HG03097 (cell line): ENCODE data around the gene SLC2A2.

Source experiments
- ATAC-seq: cut with Tn5 transposase; IDR thresholded peaks from one replicate; pipeline ENCODE4 v1.9.1; 2021; ENCODE audit not compliant: unreplicated experiment, low FRiP score

The SLC2A2 gene

GRCh38 chr3:171026597-171027293, at the start of gene SLC2A2:
Gene SLC2A2 (minus strand): TSS chr3:171026720. CDS start chr3:171026670, 50 bp downstream.
- ATAC-seq, result no peak

GRCh38 chr3:171072432-171072831, 45.9 kb upstream of the SLC2A2 start:
- no peak for ATAC-seq

GRCh38 chr3:171068658-171069057, 42.1 kb upstream of the SLC2A2 start:
- ATAC-seq, result no peak

- no peak for ATAC-seq
These were observed 39.7 kb upstream of the SLC2A2 start for GRCh38 chr3:171066206-171066605.

GRCh38 chr3:171065732-171066131, 39.2 kb upstream of the SLC2A2 start:
- ATAC-seq, result no peak

- no peak for ATAC-seq
These were observed 37.9 kb upstream of the SLC2A2 start for GRCh38 chr3:171064461-171064860.

GRCh38 chr3:171061749-171062148, 35.2 kb upstream of the SLC2A2 start:
- ATAC-seq, result no peak

GRCh38 chr3:171059978-171060377, 33.5 kb upstream of the SLC2A2 start:
- no peak for ATAC-seq

- no peak for ATAC-seq
These were observed 32.5 kb upstream of the SLC2A2 start for GRCh38 chr3:171058873-171059603.

- no peak for ATAC-seq
These were observed 31.5 kb upstream of the SLC2A2 start for GRCh38 chr3:171058058-171058457.

GRCh38 chr3:171057072-171057471, 30.6 kb upstream of the SLC2A2 start:
- ATAC-seq, result no peak

GRCh38 chr3:171056528-171056927, 30.0 kb upstream of the SLC2A2 start:
- ATAC-seq, result no peak

- ATAC-seq, result no peak
These were observed 29.0 kb upstream of the SLC2A2 start for GRCh38 chr3:171055336-171056178.

GRCh38 chr3:171054921-171055320, 28.4 kb upstream of the SLC2A2 start:
- ATAC-seq, result no peak

GRCh38 chr3:171054231-171054630, 27.7 kb upstream of the SLC2A2 start:
- ATAC-seq, result no peak

GRCh38 chr3:171049861-171050444, 23.4 kb upstream of the SLC2A2 start:
- peak; percentile 89 for ATAC-seq

GRCh38 chr3:171046760-171047159, 20.2 kb upstream of the SLC2A2 start:
- ATAC-seq, result no peak

- ATAC-seq, result no peak
These were observed 18.6 kb upstream of the SLC2A2 start for GRCh38 chr3:171044835-171045793.

- no peak for ATAC-seq
These were observed 17.9 kb upstream of the SLC2A2 start for GRCh38 chr3:171044384-171044783.

GRCh38 chr3:171039674-171040073, 13.2 kb upstream of the SLC2A2 start:
- ATAC-seq, result no peak
